ENCODE measurements around the gene RBM27. TPM values are rescaled to one million over a fixed set of nuclear protein-coding genes. Genes with fewer than 3 reads are reported as not detected.
A peak's percentile ranks its signal among the peaks of the same experiment; 100 is the strongest.

Gene RBM27
- total and polyA plus RNA-seq, 8 donors, result 3.1 to 8.9 (median 4.8) TPM

- Histone ChIP-seq H3K4me3 (no peak overlapping the region), H3K27me3 (no peaks in the 10 kb centered on the region), H3K4me1 (peaks cover 0 to under 1% (median 0%) of the 10 kb centered on the region in 3 donors), H3K9me3 (no peaks in the 10 kb centered on the region), H3K36me3 (peaks cover 0 to 10% (median 0%) of the 10 kb centered on the region in 3 donors), H3K27ac (no peak overlapping the region)
- intact Hi-C loops (cut with DNase I), result no loop called here
- FAIRE-seq, result no peak
- TF ChIP-seq CTCF (IDR thresholded peaks at IDR 0.05), result no peak
- no peak for DNase-seq
- no peak for ATAC-seq
- whole genome bisulfite sequencing, 2 donors, result 47 to 93% methylated on average over 1 of the region's 1 CpG
Observed at GRCh38 chr5:146238973-146239372, 35.6 kb downstream of the RBM27 start.

- H3K27me3 ChIP-seq, result no peaks in the 10 kb centered on the region
- intact Hi-C loops (cut with DNase I), result no loop called here
- no peaks in the 10 kb centered on the region for H3K9me3 ChIP-seq
- H3K4me3 ChIP-seq, result no peak overlapping the region
- 49 to 53% methylated on average over 2 of the region's 2 CpGs for WGBS, 2 donors
- peaks cover 0 to 10% (median 0%) of the 10 kb centered on the region in 3 donors for H3K36me3 ChIP-seq
- H3K4me1 ChIP-seq, result no peaks in the 10 kb centered on the region
- DNase-seq, result no peak
- H3K27ac ChIP-seq, result no peak overlapping the region
- TF ChIP-seq CTCF (IDR thresholded peaks at IDR 0.05), result no peak
- ATAC-seq, result no peak
- FAIRE-seq, result peak; percentile 32
Observed at GRCh38 chr5:146240951-146241350, 37.5 kb downstream of the RBM27 start.

GRCh38 chr5:146243247-146243646, 39.8 kb downstream of the RBM27 start:
- FAIRE-seq, result no peak
- TF ChIP-seq CTCF (IDR thresholded peaks at IDR 0.05), result no peak
- 94 to 97% methylated on average over 3 of the region's 3 CpGs for WGBS, 2 donors
- Histone ChIP-seq H3K36me3 (no peaks in the 10 kb centered on the region), H3K4me3 (no peak overlapping the region), H3K27me3 (no peaks in the 10 kb centered on the region), H3K4me1 (no peaks in the 10 kb centered on the region), H3K9me3 (no peaks in the 10 kb centered on the region), H3K27ac (no peak overlapping the region)
- no peak for DNase-seq
- no peak for ATAC-seq
- intact Hi-C loops (cut with DNase I), result no loop called here

GRCh38 chr5:146248561-146248960, 45.2 kb downstream of the RBM27 start:
- intact Hi-C loops (cut with DNase I), result no loop called here
- FAIRE-seq (no peak), DNase-seq (no peak), ATAC-seq (no peak)
- 93 to 97% methylated on average over 5 of the region's 5 CpGs for WGBS, 2 donors
- Histone ChIP-seq H3K36me3 (peaks cover 0 to 4% (median 0%) of the 10 kb centered on the region in 3 donors), H3K27me3 (no peaks in the 10 kb centered on the region), H3K4me1 (no peaks in the 10 kb centered on the region), H3K9me3 (no peaks in the 10 kb centered on the region), H3K27ac (no peak overlapping the region), H3K4me3 (no peak overlapping the region)
- TF ChIP-seq CTCF (IDR thresholded peaks at IDR 0.05), result no peak

- DNase-seq, result no peak
- no peaks in the 10 kb centered on the region for H3K4me1 ChIP-seq
- no peak for ATAC-seq
- no peak for TF ChIP-seq CTCF (IDR thresholded peaks at IDR 0.05)
- intact Hi-C loops (cut with DNase I), result no loop called here
- no peaks in the 10 kb centered on the region for H3K27me3 ChIP-seq
- no peaks in the 10 kb centered on the region for H3K9me3 ChIP-seq
- 97 to 98% methylated on average over 4 of the region's 4 CpGs for WGBS, 2 donors
- peaks cover 0 to 4% (median 3%) of the 10 kb centered on the region in 3 donors for H3K36me3 ChIP-seq
- no peak for FAIRE-seq
- H3K27ac ChIP-seq, result no peak overlapping the region
- no peak overlapping the region for H3K4me3 ChIP-seq
Observed at GRCh38 chr5:146249801-146250200, 46.4 kb downstream of the RBM27 start.

Other genes with a start within 250 kb of the RBM27 start
- under 1 TPM in 4 of 6 donors, not detected in 2; 0.31 to 0.69 (median 0.46) TPM for gene PLAC8L1, start 98.0 kb upstream of the RBM27 start, total RNA-seq
- under 1 TPM; 0.61 to 0.87 TPM for gene PLAC8L1, start 98.0 kb upstream of the RBM27 start, polyA plus RNA-seq
- gene LARS1, start 21.0 kb upstream of the RBM27 start, total RNA-seq, result 10 to 100 TPM; 39.7 to 66.2 (median 60.0) TPM
- 10 to 100 TPM; 29.8 to 64.3 TPM for gene LARS1, start 21.0 kb upstream of the RBM27 start, polyA plus RNA-seq
- gene POU4F3, start 135.2 kb downstream of the RBM27 start, total RNA-seq, result not detected
- not detected for gene POU4F3, start 135.2 kb downstream of the RBM27 start, polyA plus RNA-seq
- gene TCERG1, start 243.7 kb downstream of the RBM27 start, total RNA-seq, result 10 to 100 TPM; 11.8 to 22.5 (median 19.6) TPM
- 10 to 100 TPM; 33.8 to 39.3 TPM for gene TCERG1, start 243.7 kb downstream of the RBM27 start, polyA plus RNA-seq

Data from pancreas (tissue), 10 donors.